Ovary (tissue), 3 donors: ENCODE measurements around the gene KRT8.

Experiments used
- CTCF ChIP-seq, 3 donors: fragments of 450-650 bp in 2 of 3; fragments of 200-600 bp in 1 of 3; IDR thresholded peaks; one replicate each; pipeline versions ENCODE4 v1.5.1 to v1.8.0; 2016 to 2022; ENCODE audit warnings: antibody characterized with exemption in 3 of 3, mild to moderate bottlenecking in 1 of 3
- EP300 ChIP-seq: sonication (generic); formaldehyde crosslinking; IDR thresholded peaks from one replicate; pipeline ENCODE4 v1.6.1; 2017; ENCODE audit warnings: antibody characterized with exemption
- POLR2A ChIP-seq: fragments of 450-650 bp; IDR thresholded peaks from one replicate; pipeline ENCODE4 v1.6.1; 2017; ENCODE audit warnings: antibody characterized with exemption, mild to moderate bottlenecking, moderate library complexity
- donor health status: DM: no; HTN: no; CAD: no.

GRCh38 chr12:52900166-52900895, 4.5 kb downstream of the KRT8 start:
- no peak for TF ChIP-seq CTCF (IDR thresholded peaks at IDR 0.05)
- TF ChIP-seq POLR2A: no peak
- no peak for TF ChIP-seq EP300
